Thyroid gland (tissue), 4 donors: ENCODE measurements around the gene PRPF18. TPM values are rescaled to one million over a fixed set of nuclear protein-coding genes. Genes with fewer than 3 reads are reported as not detected.

ENCODE experiments used
- DNase-seq, 2 donors: peaks; one replicate each; pipeline ENCODE4 v3.0.0-alpha.2; 2019
- H3K27ac ChIP-seq, 3 donors: fragments of 200-600 bp; sonication (generic); 1 replicate in 2 of 3; 2 replicates in 1 of 3; pipeline ENCODE4 v1.5.1; 2016 to 2019; ENCODE audit warnings: mild to moderate bottlenecking in 1 of 3, moderate library complexity in 1 of 3
- H3K27me3 ChIP-seq: fragments of 200-600 bp; sonication (generic); one replicate; pipeline ENCODE4 v1.5.1; 2019
- H3K36me3 ChIP-seq, 2 donors: fragments of 200-600 bp; sonication (generic); one replicate each; pipeline ENCODE4 v1.5.1; 2016 to 2019
- H3K4me1 ChIP-seq, 2 donors: fragments of 200-600 bp; sonication (generic); one replicate each; pipeline ENCODE4 v1.5.1; 2017 to 2019
- H3K4me3 ChIP-seq, 3 donors: fragments of 200-600 bp; sonication (generic); replicated peaks in 1 of 3; 1 replicate in 2 of 3; 2 replicates in 1 of 3; pipeline ENCODE4 v1.5.1; 2016; ENCODE audit warnings: mild to moderate bottlenecking in 1 of 3
- H3K9me3 ChIP-seq: fragments of 200-600 bp; sonication (generic); one replicate; pipeline ENCODE4 v1.5.1; 2017
- POLR2A ChIP-seq, 2 donors: fragments of 450-650 bp; IDR thresholded peaks; one replicate each; pipeline ENCODE4 v1.6.1; 2017; ENCODE audit warnings: antibody characterized with exemption in 2 of 2, mild to moderate bottlenecking in 2 of 2, moderate library complexity in 1 of 2
- WGBS, 2 donors: methylation state at CpG; one replicate each; pipeline ENCODE4 v1.1.5; 2017; 5-methylcytosine and 5-hydroxymethylcytosine counted together
- intact Hi-C: fragments of 100-400 bp; cut with DNase I; formaldehyde crosslinking; loops from one replicate; pipeline ENCODE4 v1.15.1; 2023
- total RNA-seq, 4 donors: library from RNA; depleted of rRNA; stranded (reverse); fragments of >200 nt; gene quantifications; one replicate each; pipeline ENCODE4 v1.2.3, GENCODE V29; 2016
- TF ChIP-seq, protein P1 (sequence below), 6 experiments: fragments of 200-600 bp in 3 of 6; fragments of 450-650 bp in 3 of 6; sonication (generic) in 3 of 6; IDR thresholded peaks; one replicate each; pipeline ENCODE4 v1.5.1; 2016 to 2019; ENCODE audit warnings: antibody characterized with exemption in 6 of 6, mild to moderate bottlenecking in 2 of 6, inconsistent platforms in 1 of 6, moderate library complexity in 1 of 6

The PRPF18 gene
- total RNA-seq, 4 donors from 2014 or later: 38.1 to 58.8 (median 48.5) TPM

DNA sequence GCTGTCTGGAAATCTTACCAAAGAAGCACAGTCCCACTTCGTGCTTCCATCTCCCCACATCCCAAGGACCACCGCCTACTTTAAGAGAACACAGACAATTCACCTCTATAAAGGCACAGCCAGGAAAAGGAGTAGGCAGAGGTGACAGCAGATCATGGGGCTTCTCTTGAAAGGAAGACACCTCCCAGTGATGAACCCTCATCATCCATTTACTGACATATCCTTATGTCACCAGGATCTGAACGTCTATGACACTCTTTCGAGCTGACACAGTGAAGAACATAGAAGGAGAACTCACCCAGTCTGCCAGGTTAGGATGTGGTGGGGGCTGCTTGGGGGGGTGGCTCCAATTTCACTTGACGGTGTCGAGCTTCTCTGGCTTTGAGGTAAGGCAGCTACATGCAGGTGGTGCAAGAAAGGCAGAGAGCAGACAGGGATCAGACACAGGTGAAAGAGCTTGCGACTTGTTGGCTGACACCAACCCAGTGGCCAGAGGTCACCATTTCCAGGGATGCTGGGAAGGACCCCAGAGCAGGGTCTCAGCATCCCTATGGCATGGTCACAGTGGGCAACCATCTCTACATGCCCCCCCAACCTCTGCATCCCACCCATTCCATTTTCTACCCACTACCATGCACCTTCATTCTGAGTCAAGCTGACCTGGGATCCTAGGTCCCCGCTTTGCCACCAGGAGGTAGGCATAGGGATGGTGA is 67.5 kb downstream of the PRPF18 start:
- H3K4me3 ChIP-seq: no peak overlapping the region
- TF ChIP-seq POLR2A (IDR thresholded peaks at IDR 0.05): no peak
- TF ChIP-seq, protein P1, sequence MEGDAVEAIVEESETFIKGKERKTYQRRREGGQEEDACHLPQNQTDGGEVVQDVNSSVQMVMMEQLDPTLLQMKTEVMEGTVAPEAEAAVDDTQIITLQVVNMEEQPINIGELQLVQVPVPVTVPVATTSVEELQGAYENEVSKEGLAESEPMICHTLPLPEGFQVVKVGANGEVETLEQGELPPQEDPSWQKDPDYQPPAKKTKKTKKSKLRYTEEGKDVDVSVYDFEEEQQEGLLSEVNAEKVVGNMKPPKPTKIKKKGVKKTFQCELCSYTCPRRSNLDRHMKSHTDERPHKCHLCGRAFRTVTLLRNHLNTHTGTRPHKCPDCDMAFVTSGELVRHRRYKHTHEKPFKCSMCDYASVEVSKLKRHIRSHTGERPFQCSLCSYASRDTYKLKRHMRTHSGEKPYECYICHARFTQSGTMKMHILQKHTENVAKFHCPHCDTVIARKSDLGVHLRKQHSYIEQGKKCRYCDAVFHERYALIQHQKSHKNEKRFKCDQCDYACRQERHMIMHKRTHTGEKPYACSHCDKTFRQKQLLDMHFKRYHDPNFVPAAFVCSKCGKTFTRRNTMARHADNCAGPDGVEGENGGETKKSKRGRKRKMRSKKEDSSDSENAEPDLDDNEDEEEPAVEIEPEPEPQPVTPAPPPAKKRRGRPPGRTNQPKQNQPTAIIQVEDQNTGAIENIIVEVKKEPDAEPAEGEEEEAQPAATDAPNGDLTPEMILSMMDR (IDR thresholded peaks at IDR 0.05): no peak
- DNase-seq: no peak
- intact Hi-C loops: loop anchor here (10.0 kb wide), 1 partner anchor 441 kb away; no protein-coding TSS in a partner anchor
- peaks cover 14 to 27% of the 10 kb centered on the region in 2 donors for H3K36me3 ChIP-seq
- H3K27ac ChIP-seq: no peak overlapping the region
- H3K27me3 ChIP-seq: no peaks in the 10 kb centered on the region
- H3K9me3 ChIP-seq: no peaks in the 10 kb centered on the region
- 93 to 94% methylated on average over 8 of the region's 8 CpGs for WGBS, 2 donors
- H3K4me1 ChIP-seq: no peaks in the 10 kb centered on the region

DNA sequence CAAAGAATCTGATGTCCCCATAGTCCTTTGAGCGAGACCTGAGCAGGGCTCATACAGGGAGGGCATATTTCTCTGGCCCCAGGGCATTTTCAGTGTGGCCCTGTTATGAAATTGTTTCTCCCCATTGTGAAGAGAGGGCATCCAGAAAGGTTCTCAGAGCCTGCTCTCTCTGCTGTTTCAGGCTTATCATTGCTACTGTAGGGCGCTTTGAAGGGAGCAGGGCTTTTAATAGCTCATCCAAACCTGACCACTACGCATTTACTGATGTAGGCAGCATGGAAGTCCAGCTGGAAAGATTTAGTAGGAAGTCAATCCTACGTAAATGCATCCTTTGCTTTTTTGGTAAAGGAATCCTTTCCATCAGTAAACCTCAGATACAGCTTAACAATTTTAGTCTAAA is 68.1 kb downstream of the PRPF18 start:
- no peak overlapping the region for H3K27ac ChIP-seq
- TF ChIP-seq, protein P1 (IDR thresholded peaks at IDR 0.05): no peak
- no peak for TF ChIP-seq POLR2A (IDR thresholded peaks at IDR 0.05)
- H3K27me3 ChIP-seq: no peaks in the 10 kb centered on the region
- H3K9me3 ChIP-seq: no peaks in the 10 kb centered on the region
- H3K4me3 ChIP-seq: no peak overlapping the region
- DNase-seq: no peak
- peaks cover 14 to 21% of the 10 kb centered on the region in 2 donors for H3K36me3 ChIP-seq
- no peaks in the 10 kb centered on the region for H3K4me1 ChIP-seq
- intact Hi-C loops: loop anchor here (10.0 kb wide), 1 partner anchor 440 kb away; no protein-coding TSS in a partner anchor
- WGBS, 2 donors: 95 to 97% methylated on average over 4 of the region's 4 CpGs

DNA sequence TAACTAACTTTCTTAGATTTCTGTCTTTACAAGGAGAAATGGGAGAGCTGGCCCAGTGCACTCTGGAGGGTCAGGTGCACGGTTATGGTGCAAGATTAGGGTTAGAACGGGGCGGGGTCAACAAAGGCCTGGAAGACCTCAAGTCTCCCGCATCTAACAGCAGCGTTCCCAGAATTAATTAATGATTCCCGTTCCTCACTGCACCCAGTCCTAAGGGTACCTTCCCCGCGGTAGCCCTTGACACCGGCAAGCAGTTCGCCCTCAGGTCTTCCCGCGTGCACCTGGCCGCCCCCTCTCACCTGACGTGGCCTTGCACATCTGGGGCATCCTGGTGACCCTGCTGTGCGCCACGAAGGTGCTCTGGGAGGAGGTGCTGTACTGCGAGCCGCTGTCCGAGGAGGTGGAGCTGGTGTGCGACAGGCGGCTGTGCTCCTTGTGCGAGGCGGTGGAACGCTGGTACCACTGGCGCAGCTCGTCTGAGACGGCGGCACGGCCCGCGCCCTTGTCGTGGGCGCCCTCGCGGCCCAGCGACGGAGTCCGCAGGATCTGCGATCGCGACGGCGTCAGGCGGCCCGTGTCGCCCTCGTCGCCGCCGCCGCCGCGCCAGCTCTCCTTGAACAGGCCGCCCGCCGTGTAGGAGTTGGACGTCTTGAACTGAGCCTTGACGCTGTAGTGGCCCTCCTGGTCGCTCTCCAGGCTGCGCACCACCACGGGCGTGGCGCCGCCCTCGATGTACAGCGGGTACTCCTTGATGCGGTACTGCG is 69.8 kb downstream of the PRPF18 start:
- no peak for TF ChIP-seq POLR2A (IDR thresholded peaks at IDR 0.05)
- TF ChIP-seq, protein P1 (IDR thresholded peaks at IDR 0.05): no peak
- Histone ChIP-seq H3K27ac (no peak overlapping the region), H3K36me3 (peaks cover 14 to 19% of the 10 kb centered on the region in 2 donors), H3K4me1 (no peaks in the 10 kb centered on the region), H3K4me3 (no peak overlapping the region), H3K27me3 (no peaks in the 10 kb centered on the region), H3K9me3 (no peaks in the 10 kb centered on the region)
- WGBS, 2 donors: 86 to 89% methylated on average over 35 to 68 of the region's 68 CpGs
- DNase-seq: no peak
- intact Hi-C loops: loop anchor here (10.0 kb wide), 1 partner anchor 438 kb away; no protein-coding TSS in a partner anchor

DNA sequence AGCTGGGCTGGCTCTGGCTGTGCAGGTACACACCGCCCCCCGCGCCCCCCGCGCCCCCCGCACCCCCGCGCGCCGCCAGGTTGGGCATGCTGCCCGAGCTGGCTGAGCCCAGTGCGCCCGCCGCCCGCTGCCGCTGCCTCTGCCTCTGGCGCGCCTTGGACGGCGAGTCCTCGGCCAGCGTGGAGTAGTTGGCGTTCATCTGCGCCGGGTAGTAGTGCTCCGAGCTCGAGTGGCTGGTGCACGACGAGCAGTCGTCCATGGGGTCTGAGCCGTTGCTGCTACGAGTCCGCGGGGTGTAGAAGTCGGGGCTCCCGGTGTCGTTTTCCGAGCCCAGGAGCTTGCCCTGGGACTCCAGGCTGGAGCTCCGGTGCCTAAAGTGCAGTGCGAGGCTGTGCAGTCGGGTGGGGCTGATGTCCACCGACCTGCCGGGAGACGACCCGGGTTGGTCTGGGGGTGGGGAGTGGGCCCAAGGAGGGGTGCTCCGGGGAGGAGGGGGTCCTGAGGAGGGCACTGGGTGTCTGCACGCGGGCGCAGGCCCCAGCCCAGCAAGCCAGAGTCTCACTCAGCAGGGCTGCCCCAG is 70.4 kb downstream of the PRPF18 start:
- Histone ChIP-seq H3K27ac (no peak overlapping the region), H3K9me3 (no peaks in the 10 kb centered on the region), H3K4me1 (no peaks in the 10 kb centered on the region), H3K4me3 (no peak overlapping the region), H3K27me3 (no peaks in the 10 kb centered on the region), H3K36me3 (peaks cover 16 to 19% of the 10 kb centered on the region in 2 donors)
- intact Hi-C loops: loop anchor here (10.0 kb wide), 1 partner anchor 438 kb away; no protein-coding TSS in a partner anchor
- no peak for DNase-seq
- TF ChIP-seq, protein P1 (IDR thresholded peaks at IDR 0.05): no peak
- TF ChIP-seq POLR2A (IDR thresholded peaks at IDR 0.05): no peak
- WGBS, 2 donors: 87 to 96% methylated on average over 4 to 12 of the region's 49 CpGs
